Type B pancreatic cell (in vitro differentiated cells): Measurements from ENCODE around the gene GGCT. TPM values are rescaled to one million over a fixed set of nuclear protein-coding genes. Genes with fewer than 3 reads are reported as not detected.

Source experiments
- DNase-seq: peaks from one replicate; pipeline ENCODE4 v3.0.0; 2021; ENCODE audit warnings: mixed read lengths; ENCODE audit not compliant: unreplicated experiment; ENCODE audit errors: extremely low spot score
- H3K27ac Mint-ChIP-seq: 2 replicates; pipeline ENCODE4 v1.8.0; 2021; ENCODE audit warnings: mild to moderate bottlenecking, mixed read lengths
- H3K27me3 Mint-ChIP-seq: 2 replicates; pipeline ENCODE4 v1.8.0; 2021; ENCODE audit warnings: mixed read lengths
- H3K36me3 Mint-ChIP-seq: 2 replicates; pipeline ENCODE4 v1.8.0; 2021; ENCODE audit warnings: mixed read lengths
- H3K4me1 Mint-ChIP-seq: one replicate; pipeline ENCODE4 v1.8.0; 2021; ENCODE audit warnings: mixed read lengths; ENCODE audit not compliant: unreplicated experiment
- H3K4me3 Mint-ChIP-seq: 2 replicates; pipeline ENCODE4 v1.8.0; 2021; ENCODE audit warnings: mild to moderate bottlenecking, mixed read lengths
- H3K9me3 Mint-ChIP-seq: 2 replicates; pipeline ENCODE4 v1.8.0; 2021; ENCODE audit warnings: mixed read lengths
- total RNA-seq: library from RNA; stranded (reverse); gene quantifications from 2 replicates; pipeline ENCODE4 v1.2.1, GENCODE V29; 2021; ENCODE audit warnings: low replicate concordance
- TF ChIP-seq, protein P1 (sequence below): fragments of 200-600 bp; sonication (generic); conservative IDR thresholded peaks from 2 replicates; pipeline ENCODE4 v1.5.0; 2021; ENCODE audit warnings: antibody characterized with exemption, mild to moderate bottlenecking

The GGCT gene
- total RNA-seq, 1 donor from 2014 or later = 72.6 TPM

DNA sequence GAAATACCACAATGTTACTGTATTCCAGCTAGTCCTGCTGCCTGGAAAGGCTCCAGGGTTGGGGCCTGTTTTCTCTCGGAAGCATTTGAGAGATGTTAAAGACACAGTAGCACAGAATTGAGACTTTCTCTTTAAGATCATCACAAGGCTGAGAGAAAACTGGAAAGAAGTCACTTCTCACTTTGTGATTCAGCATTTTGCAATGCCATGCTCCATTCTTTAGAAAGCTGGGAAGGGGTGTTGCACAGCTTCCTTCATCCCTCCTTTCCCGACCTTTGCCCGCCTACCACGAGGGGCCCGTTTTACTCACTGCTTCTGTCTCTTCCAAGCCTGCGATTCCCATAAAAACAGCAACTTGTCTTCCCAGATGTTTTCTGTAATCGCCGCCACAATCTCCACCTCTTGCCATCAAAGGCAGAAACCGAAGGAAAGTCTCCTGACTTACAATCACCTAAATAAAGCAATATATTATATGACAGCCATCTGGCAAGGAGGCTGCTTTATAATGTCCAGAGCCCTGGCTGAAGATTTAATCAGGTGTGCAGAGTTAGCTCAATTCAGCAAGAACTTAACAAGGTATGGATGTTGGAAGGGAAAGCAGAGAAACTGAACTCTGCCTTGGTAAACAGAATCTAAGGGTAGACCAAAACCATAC, 44.9 kb downstream of the GGCT start:
- peak overlapping the region; percentile 4 for H3K27ac Mint-ChIP-seq

DNA sequence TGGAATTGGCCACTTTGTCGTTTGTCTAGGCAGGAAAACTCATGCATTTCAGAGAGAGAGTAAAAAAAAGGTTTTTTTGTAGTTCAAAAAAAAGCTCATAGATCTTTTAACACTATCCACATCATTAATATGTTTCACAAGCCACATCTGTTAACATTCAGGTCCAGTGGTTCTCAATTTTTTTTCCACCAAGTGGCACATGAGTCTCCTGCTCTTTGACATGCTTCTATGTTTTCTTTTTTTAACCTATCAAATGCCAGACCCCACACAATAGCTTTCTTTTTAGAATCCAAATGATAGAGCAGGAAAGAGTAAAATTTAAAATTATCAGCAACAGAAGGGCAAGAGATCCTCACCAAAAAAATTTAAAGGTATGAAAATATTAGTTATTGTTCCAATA, 46.3 kb downstream of the GGCT start:
- H3K9me3 Mint-ChIP-seq = no peaks in the 10 kb centered on the region
- H3K27me3 Mint-ChIP-seq = no peaks in the 10 kb centered on the region
- H3K27ac Mint-ChIP-seq = no peak overlapping the region
- H3K4me1 Mint-ChIP-seq = peaks cover 25% of the 10 kb centered on the region
- H3K36me3 Mint-ChIP-seq = peaks cover 5% of the 10 kb centered on the region
- DNase-seq = no peak
- TF ChIP-seq, protein P1, sequence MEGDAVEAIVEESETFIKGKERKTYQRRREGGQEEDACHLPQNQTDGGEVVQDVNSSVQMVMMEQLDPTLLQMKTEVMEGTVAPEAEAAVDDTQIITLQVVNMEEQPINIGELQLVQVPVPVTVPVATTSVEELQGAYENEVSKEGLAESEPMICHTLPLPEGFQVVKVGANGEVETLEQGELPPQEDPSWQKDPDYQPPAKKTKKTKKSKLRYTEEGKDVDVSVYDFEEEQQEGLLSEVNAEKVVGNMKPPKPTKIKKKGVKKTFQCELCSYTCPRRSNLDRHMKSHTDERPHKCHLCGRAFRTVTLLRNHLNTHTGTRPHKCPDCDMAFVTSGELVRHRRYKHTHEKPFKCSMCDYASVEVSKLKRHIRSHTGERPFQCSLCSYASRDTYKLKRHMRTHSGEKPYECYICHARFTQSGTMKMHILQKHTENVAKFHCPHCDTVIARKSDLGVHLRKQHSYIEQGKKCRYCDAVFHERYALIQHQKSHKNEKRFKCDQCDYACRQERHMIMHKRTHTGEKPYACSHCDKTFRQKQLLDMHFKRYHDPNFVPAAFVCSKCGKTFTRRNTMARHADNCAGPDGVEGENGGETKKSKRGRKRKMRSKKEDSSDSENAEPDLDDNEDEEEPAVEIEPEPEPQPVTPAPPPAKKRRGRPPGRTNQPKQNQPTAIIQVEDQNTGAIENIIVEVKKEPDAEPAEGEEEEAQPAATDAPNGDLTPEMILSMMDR = no peak
- H3K4me3 Mint-ChIP-seq = peak overlapping the region; percentile 40

More for the DNA sequence above, 44.9 kb downstream of the GGCT start:
- Mint-ChIP-seq H3K4me1 (peaks cover 36% of the 10 kb centered on the region), H3K36me3 (no peaks in the 10 kb centered on the region), H3K9me3 (no peaks in the 10 kb centered on the region), H3K4me3 (peak overlapping the region; percentile 18), H3K27me3 (no peaks in the 10 kb centered on the region)
- TF ChIP-seq, protein P1 = no peak
- no peak for DNase-seq

DNA sequence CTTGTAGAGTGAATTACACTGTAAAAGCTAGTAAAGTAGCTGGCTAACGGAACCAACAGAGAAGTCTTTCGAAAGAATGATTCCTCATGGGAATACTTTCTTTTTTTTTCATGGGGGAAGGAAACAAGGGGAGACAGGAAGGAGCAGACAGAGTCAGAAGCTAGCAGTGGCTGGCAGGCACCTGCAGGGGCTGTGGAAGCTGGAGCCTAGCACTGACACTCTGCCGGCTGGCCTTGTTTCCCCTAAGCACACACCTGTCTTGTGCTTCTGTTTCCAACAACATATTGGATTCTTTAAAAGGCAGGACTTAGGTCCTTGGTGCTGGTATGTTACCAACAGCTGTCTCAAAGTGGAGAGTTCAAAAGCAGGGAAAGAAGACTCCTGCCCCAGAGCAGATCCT, 50.7 kb downstream of the GGCT start:
- Mint-ChIP-seq H3K36me3 (peaks cover 13% of the 10 kb centered on the region), H3K4me3 (no peak overlapping the region), H3K4me1 (peaks cover 15% of the 10 kb centered on the region), H3K27me3 (no peaks in the 10 kb centered on the region), H3K27ac (no peak overlapping the region), H3K9me3 (no peaks in the 10 kb centered on the region)
- no peak for DNase-seq
- TF ChIP-seq, protein P1 = no peak

DNA sequence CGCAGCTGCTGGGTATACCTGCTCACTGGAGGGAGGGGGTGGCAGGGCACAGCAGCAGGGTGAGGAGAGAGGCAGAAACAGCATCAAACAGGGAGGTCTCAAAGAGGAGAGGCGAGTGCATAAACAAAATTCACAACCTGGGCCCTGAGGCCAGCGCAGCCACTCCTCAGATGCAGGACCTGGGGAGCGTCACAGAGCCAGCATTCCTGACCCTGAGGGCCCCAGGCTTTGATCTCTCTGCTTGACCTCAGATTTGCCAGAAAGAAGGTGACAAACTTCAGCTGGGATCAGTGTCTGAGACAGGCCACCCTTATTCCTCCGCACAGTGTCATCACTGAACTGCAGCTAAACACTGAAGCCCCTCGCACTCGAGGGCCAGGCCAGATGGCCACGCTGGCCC, 51.6 kb downstream of the GGCT start:
- peaks cover 15% of the 10 kb centered on the region for H3K36me3 Mint-ChIP-seq
- no peak for DNase-seq
- H3K27ac Mint-ChIP-seq = peak overlapping the region; percentile 21
- no peaks in the 10 kb centered on the region for H3K27me3 Mint-ChIP-seq
- no peak overlapping the region for H3K4me3 Mint-ChIP-seq
- peaks cover 9% of the 10 kb centered on the region for H3K4me1 Mint-ChIP-seq
- H3K9me3 Mint-ChIP-seq = no peaks in the 10 kb centered on the region
- TF ChIP-seq, protein P1 = no peak

DNA sequence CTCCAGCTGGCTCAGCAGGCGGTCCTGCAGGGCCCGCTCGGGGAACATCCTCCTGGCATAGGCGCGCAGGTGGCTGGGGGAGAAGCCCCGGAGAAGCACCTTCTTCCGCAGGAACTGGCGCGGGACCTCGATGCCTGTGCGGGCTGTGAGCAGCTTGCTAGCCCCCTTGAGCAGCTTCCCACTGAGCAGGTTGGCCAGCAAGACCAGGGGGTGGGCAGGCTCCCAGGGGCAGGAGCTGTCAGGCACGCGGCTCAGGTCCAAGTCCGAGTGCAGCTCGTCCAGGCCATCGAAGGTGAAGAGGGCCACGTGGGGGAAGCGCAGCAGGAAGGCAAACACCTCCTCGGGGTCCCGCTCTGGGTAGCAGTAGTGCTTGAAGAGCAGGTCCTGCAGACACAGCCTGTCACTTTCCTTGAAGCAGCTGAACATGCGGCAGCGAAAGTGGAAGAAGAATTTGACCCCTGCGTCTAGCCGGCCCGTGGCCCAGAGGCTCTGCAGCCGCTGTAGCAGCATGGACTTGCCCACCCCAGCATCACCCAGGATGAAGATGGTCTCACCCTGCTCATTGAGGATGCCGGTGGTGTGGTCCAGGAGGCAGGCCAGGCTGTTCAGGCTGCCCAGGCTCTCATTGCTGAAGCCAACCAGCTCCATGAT, 52.2 kb downstream of the GGCT start:
- peaks cover 16% of the 10 kb centered on the region for H3K36me3 Mint-ChIP-seq
- H3K27me3 Mint-ChIP-seq = no peaks in the 10 kb centered on the region
- peaks cover 5% of the 10 kb centered on the region for H3K4me1 Mint-ChIP-seq
- no peaks in the 10 kb centered on the region for H3K9me3 Mint-ChIP-seq
- TF ChIP-seq, protein P1 = no peak
- peak overlapping the region; percentile 21 for H3K27ac Mint-ChIP-seq
- H3K4me3 Mint-ChIP-seq = no peak overlapping the region
- DNase-seq = no peak
